T-cell (primary cell): ENCODE data around the gene MTMR2. TPM values are rescaled to one million over a fixed set of nuclear protein-coding genes. Genes with fewer than 3 reads are reported as not detected.
A peak's percentile ranks its signal among the peaks of the same experiment; 100 is the strongest.

Experiments used
- ATAC-seq, 4 experiments: fragments of 200-7000 bp in 3 of 4; fragments of 150-1000 bp in 1 of 4; cut with Tn5 transposase; replicated peaks in 1 of 4; 1 replicate in 3 of 4; 2 replicates in 1 of 4; pipeline ENCODE4 v1.10.0; 2021; ENCODE audit warnings: moderate library complexity in 3 of 4, mild to moderate bottlenecking in 2 of 4, moderate number of reproducible peaks in 1 of 4
- CTCF ChIA-PET, 2 donors: fragments of 300-600 bp; sonication (Branson Sonifier 250); formaldehyde crosslinking; loops; one replicate each; lab custom pipeline; 2022; ENCODE audit warnings: antibody characterized with exemption in 2 of 2; lab: Charles Lee
- POLR2A ChIA-PET, 2 donors: fragments of 300-600 bp; sonication (Branson Sonifier 250); formaldehyde crosslinking; loops; one replicate each; lab custom pipeline; 2022; ENCODE audit warnings: antibody characterized with exemption in 2 of 2; lab: Charles Lee
- DNase-seq, 35 experiments: peaks; one replicate each; pipeline versions ENCODE4 v3.0.0 to v3.0.0-alpha.2; 2013 to 2023
- H3K27ac ChIP-seq: one replicate; pipeline ENCODE4 v1.5.1; 2013; ENCODE audit warnings: low read length
- H3K27me3 ChIP-seq, 2 experiments: replicated peaks in 1 of 2; 1 replicate in 1 of 2; 2 replicates in 1 of 2; pipeline versions ENCODE4 v1.6.1 to v1.7.0; 2013; ENCODE audit warnings: low read length in 1 of 2, mixed read lengths in 1 of 2; ENCODE audit not compliant: control insufficient read depth in 2 of 2, insufficient read depth in 2 of 2; ENCODE audit errors: extremely low read depth in 1 of 2
- H3K36me3 ChIP-seq, 2 donors: 1 replicate in 1 of 2; 2 replicates in 1 of 2; pipeline versions ENCODE4 v1.6.1 to v1.7.0; 2013; ENCODE audit warnings: low read length in 1 of 2; ENCODE audit not compliant: control insufficient read depth in 2 of 2, insufficient read depth in 1 of 2; ENCODE audit errors: extremely low read depth in 1 of 2
- H3K4me1 ChIP-seq, 2 experiments: 1 replicate in 1 of 2; 2 replicates in 1 of 2; pipeline versions ENCODE4 v1.6.1 to v1.7.0; 2013; ENCODE audit warnings: low read length in 2 of 2, mixed read lengths in 1 of 2; ENCODE audit not compliant: insufficient read depth in 2 of 2, control insufficient read depth in 1 of 2; ENCODE audit errors: extremely low read depth in 1 of 2
- H3K4me3 ChIP-seq, 2 donors: 1 replicate in 1 of 2; 2 replicates in 1 of 2; pipeline versions ENCODE4 v1.5.1 to v1.7.0; 2013; ENCODE audit warnings: mild to moderate bottlenecking in 2 of 2, low read length in 1 of 2, moderate library complexity in 1 of 2; ENCODE audit not compliant: control insufficient read depth in 1 of 2; ENCODE audit errors: extremely low read depth in 1 of 2
- H3K9me3 ChIP-seq: 2 replicates; pipeline ENCODE4 v1.7.0; 2013
- H3K27ac Mint-ChIP-seq, 2 donors: one replicate each; pipeline ENCODE4 v1.8.0; 2020 to 2021; ENCODE audit warnings: mild to moderate bottlenecking in 2 of 2, mixed read lengths in 2 of 2
- H3K27me3 Mint-ChIP-seq, 2 donors: one replicate each; pipeline ENCODE4 v1.8.0; 2021 to 2022; ENCODE audit warnings: mixed read lengths in 2 of 2
- H3K36me3 Mint-ChIP-seq: one replicate; pipeline ENCODE4 v1.8.0; 2021; ENCODE audit warnings: mixed read lengths
- H3K4me1 Mint-ChIP-seq, 3 donors: one replicate each; pipeline ENCODE4 v1.8.0; 2020 to 2022; ENCODE audit warnings: mixed read lengths in 3 of 3, mild to moderate bottlenecking in 1 of 3
- H3K4me3 Mint-ChIP-seq, 3 donors: one replicate each; pipeline ENCODE4 v1.8.0; 2020 to 2022; ENCODE audit warnings: mild to moderate bottlenecking in 3 of 3, mixed read lengths in 3 of 3, moderate library complexity in 3 of 3
- H3K9me3 Mint-ChIP-seq, 3 donors: one replicate each; pipeline ENCODE4 v1.8.0; 2020 to 2022; ENCODE audit warnings: mixed read lengths in 3 of 3
- WGBS: methylation state at CpG from one replicate; pipeline ENCODE4 v1.1.5; 2013; ENCODE audit warnings: missing lambda C conversion rate; ENCODE audit not compliant: insufficient coverage; 5-methylcytosine and 5-hydroxymethylcytosine counted together
- total RNA-seq, 35 experiments: library from RNA in 6 of 35; stranded (reverse) in 6 of 35; fragments of 120-200 nt in 1 of 35; gene quantifications; one replicate each; pipeline versions ENCODE4 v1.2.1 to v1.2.4 and lab custom pipeline; 2013 to 2026

The MTMR2 gene
- total RNA-seq, 5 donors from 2014 or later (not counting 1 experiment from before 2014, with no cell fraction given), result 11.0 to 14.6 (median 11.6) TPM

DNA sequence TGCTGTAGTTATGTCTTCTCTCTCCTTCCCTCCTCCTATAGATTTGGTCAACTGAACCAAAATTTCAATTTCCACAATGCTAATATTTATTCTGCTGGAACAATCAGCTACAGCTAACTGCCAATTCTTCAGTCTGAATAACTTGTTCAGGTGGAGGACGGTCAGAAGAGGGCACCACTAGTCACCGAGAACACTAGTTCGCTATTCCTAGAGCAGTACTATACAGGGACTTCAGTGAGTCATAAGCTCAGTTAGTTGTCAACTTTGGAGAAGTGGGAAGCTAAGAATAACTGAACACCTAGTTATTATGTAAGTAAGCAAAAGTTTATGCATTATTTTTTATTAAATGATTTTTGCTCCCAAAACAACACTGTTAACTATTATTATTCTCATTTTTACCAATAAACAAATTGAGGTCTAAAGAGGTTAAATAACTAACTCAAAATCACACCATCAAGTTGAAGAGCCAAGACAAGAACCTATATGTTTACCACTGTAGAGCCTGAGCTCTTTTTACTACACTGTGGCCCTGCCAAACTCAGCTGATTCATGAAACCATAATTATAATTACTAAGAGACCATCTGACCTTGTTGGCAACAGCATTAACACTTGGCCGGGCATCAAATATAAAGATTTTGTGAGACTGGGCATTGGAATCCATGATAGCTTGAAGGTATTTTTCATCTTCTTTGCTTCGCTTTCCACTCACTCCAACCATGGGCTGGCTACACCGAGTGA, 74.7 kb downstream of the MTMR2 start:
- no peak overlapping the region for H3K27ac Mint-ChIP-seq
- Histone ChIP-seq H3K4me1 (no peaks in the 10 kb centered on the region), H3K9me3 (no peaks in the 10 kb centered on the region), H3K36me3 (peaks cover 3 to 22% of the 10 kb centered on the region in 2 donors), H3K27ac (no peak overlapping the region), H3K27me3 (no peaks in the 10 kb centered on the region), H3K4me3 (no peak overlapping the region)
- peaks cover 17% of the 10 kb centered on the region for H3K36me3 Mint-ChIP-seq
- H3K9me3 Mint-ChIP-seq, result no peaks in the 10 kb centered on the region
- H3K4me3 Mint-ChIP-seq, result no peak overlapping the region
- 64% methylated on average over 2 of the region's 6 CpGs for WGBS
- ATAC-seq, result peak; percentile 35 to 58 (median 51)
- no peaks in the 10 kb centered on the region for H3K4me1 Mint-ChIP-seq
- POLR2A ChIA-PET, result interaction anchor here in 1 of 2 donors (0.6 kb wide), 1 partner anchor 8 kb away, joined by 3 read pairs; no protein-coding TSS in a partner anchor
- H3K27me3 Mint-ChIP-seq, result no peaks in the 10 kb centered on the region
- peak in 12 of 35 experiments; percentile 0 to 41 (median 4) for DNase-seq
- CTCF ChIA-PET, result interaction anchor here (0.5 to 2.3 kb wide), 10 partner anchors 10 to 576 kb away, joined by 3 to 16 read pairs (median 7); partner anchors contain the start of genes CCDC82 (in 1 of the 2), JRKL (in 1 of the 2) and MAML2 (in 1 of the 2)

DNA sequence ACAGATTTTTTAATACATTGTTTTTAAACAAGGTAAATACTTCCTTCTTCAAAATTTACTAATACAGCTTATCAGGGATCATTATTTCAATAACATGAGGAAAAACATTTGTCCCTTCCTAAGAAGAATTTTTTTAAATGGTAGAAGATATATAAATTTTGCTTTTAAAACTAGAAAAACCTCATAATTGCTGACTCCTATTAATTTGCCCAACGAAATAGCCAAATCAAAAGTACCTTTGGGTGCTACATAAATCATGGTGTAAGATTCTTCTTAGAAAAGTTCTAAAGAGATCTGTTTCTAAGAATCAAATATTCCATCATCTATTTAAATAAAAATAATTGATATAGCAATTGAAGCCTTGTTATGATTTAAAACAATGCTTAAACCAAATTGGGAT, 78.7 kb downstream of the MTMR2 start:
- Histone ChIP-seq H3K36me3 (peaks cover 2 to 27% of the 10 kb centered on the region in 2 donors), H3K27ac (no peak overlapping the region), H3K9me3 (no peaks in the 10 kb centered on the region), H3K27me3 (no peaks in the 10 kb centered on the region), H3K4me1 (no peaks in the 10 kb centered on the region), H3K4me3 (no peak overlapping the region)
- no peak for ATAC-seq
- DNase-seq, result no peak
- H3K4me1 Mint-ChIP-seq, result no peaks in the 10 kb centered on the region
- H3K9me3 Mint-ChIP-seq, result no peaks in the 10 kb centered on the region
- ChIA-PET POLR2A (no interaction called here), CTCF (interaction anchor here (0.5 to 0.9 kb wide), 4 partner anchors 9 to 568 kb away, joined by 4 to 7 read pairs (median 6); no protein-coding TSS in a partner anchor)
- H3K27me3 Mint-ChIP-seq, result no peaks in the 10 kb centered on the region
- peaks cover 16% of the 10 kb centered on the region for H3K36me3 Mint-ChIP-seq
- WGBS, result no CpG with 5 or more reads among the region's 1 CpG
- H3K4me3 Mint-ChIP-seq, result no peak overlapping the region
- H3K27ac Mint-ChIP-seq, result no peak overlapping the region

DNA sequence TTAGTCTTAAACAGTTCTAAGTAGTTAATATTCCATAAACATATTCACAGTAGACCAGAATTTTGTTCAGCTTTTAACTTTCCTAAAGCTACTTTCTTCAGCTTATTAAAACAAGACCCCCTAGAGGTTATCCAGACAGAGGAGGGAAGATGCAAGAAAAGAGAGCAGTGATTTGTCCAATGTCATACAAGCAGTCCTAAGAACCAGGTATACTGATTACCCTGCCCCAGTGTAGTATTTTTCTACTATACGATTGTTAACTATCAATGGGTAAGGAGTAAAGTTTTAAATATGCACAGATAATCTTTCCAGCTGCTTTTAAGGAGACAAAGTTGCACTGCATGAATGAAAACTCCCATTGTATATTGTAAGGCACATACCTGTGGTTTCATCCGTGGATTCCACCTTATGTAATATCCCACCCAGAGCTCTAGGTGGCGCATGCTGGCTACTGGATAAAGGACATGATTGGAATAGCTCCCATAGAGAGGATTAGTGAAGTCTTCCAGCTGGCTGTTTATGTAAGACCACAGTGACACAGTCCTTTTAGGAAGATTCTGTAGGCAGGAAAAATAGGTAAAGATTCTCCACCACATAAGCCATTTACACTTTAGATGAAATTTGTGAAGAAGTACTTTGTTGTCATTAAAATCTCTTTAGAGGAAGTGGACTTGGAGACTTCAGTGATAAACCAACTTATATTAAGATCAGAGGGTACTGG, 88.0 kb downstream of the MTMR2 start:
- POLR2A ChIA-PET, result interaction anchor here (0.5 to 1.0 kb wide), 3 partner anchors 14 to 863 kb away, joined by 3 to 4 read pairs (median 3); partner anchors contain the start of gene MAML2 (in 1 of the 2)
- H3K36me3 Mint-ChIP-seq, result peaks cover 29% of the 10 kb centered on the region

DNA sequence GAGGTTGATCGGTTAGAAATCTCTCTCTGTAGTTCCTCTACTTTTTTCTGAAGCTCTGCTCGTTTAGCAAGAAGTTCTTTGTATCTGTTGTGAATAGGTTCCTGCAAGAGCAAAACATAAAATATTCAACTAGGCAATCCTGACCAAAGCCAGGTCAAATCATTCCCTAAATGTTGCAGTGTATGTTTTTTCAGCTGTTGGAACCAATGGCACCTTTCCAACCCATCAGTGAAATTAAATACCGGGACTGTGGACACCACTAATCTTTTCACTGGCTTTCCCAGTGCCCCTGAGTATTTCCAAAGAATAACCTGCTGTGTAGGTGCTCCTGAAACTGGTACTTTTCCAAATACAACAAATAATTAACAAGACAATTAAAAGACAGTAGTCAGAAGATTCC, 88.6 kb downstream of the MTMR2 start:
- Mint-ChIP-seq H3K27ac (no peak overlapping the region), H3K27me3 (no peaks in the 10 kb centered on the region), H3K9me3 (no peaks in the 10 kb centered on the region), H3K4me3 (no peak overlapping the region), H3K4me1 (no peaks in the 10 kb centered on the region), H3K36me3 (peaks cover 33% of the 10 kb centered on the region)
- Histone ChIP-seq H3K27ac (no peak overlapping the region), H3K27me3 (no peaks in the 10 kb centered on the region), H3K4me3 (no peak overlapping the region), H3K4me1 (no peaks in the 10 kb centered on the region), H3K36me3 (peaks cover 3 to 56% of the 10 kb centered on the region in 2 donors), H3K9me3 (no peaks in the 10 kb centered on the region)
- ChIA-PET POLR2A (interaction anchor here in 1 of 2 donors (1.0 kb wide), 1 partner anchor 508 kb away, joined by 3 read pairs; the partner anchor contains the start of gene MAML2), CTCF (interaction anchor here (0.5 to 3.2 kb wide), 20 partner anchors 8 to 638 kb away, joined by 3 to 67 read pairs (median 5); partner anchors contain the start of genes CCDC82 (in 2 of the 2), JRKL (in 2 of the 2), CEP57 (in 1 of the 2) and FAM76B (in 1 of the 2))
- no peak for DNase-seq
- no CpG with 5 or more reads among the region's 3 CpGs for WGBS
- ATAC-seq, result no peak

More for the DNA sequence above, 88.0 kb downstream of the MTMR2 start:
- no peaks in the 10 kb centered on the region for H3K27me3 Mint-ChIP-seq
- H3K27ac Mint-ChIP-seq, result no peak overlapping the region
- ATAC-seq (peak; percentile 82 to 88 (median 86)), DNase-seq (peak; percentile 9 to 70 (median 46))
- H3K4me1 Mint-ChIP-seq, result no peaks in the 10 kb centered on the region
- H3K4me3 ChIP-seq, result no peak overlapping the region
- H3K4me3 Mint-ChIP-seq, result no peak overlapping the region
- no peaks in the 10 kb centered on the region for H3K27me3 ChIP-seq
- no peaks in the 10 kb centered on the region for H3K4me1 ChIP-seq
- H3K9me3 ChIP-seq, result no peaks in the 10 kb centered on the region
- H3K9me3 Mint-ChIP-seq, result no peaks in the 10 kb centered on the region
- H3K27ac ChIP-seq, result no peak overlapping the region
- H3K36me3 ChIP-seq, result peaks cover 3 to 52% of the 10 kb centered on the region in 2 donors
- no CpG with 5 or more reads among the region's 3 CpGs for WGBS
- CTCF ChIA-PET, result interaction anchor here (0.5 to 3.2 kb wide), 27 partner anchors 8 to 1304 kb away, joined by 3 to 67 read pairs (median 5); partner anchors contain the start of genes CCDC82 (in 2 of the 2), JRKL (in 2 of the 2), CEP57 (in 1 of the 2) and FAM76B (in 1 of the 2)

DNA sequence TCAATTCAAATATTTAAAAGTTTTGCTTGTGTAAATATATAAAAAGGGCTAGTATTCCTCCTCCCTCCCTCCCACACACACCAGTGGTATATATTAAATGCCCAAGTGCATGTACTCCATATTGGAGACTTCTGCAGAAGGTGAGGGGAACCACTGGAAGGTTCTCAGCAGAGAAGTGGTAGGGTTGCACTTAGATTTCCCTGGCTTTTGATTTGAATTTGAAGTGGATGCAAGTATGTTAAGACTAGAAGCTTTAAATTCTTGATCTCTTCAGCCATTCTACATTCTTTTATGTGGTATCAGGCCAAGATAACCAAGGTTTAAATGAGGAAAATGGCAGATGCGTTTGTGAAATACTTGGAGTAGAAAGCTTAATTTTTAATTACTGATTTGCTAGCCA, 90.5 kb downstream of the MTMR2 start:
- ChIA-PET POLR2A (interaction anchor here in 1 of 2 donors (0.6 to 1.0 kb wide), 3 partner anchors 52 to 1786 kb away, joined by 3 read pairs; no protein-coding TSS in a partner anchor), CTCF (interaction anchor here (0.6 to 1.8 kb wide), 9 partner anchors 10 to 598 kb away, joined by 3 to 7 read pairs (median 4); partner anchors contain the start of genes CCDC82 (in 1 of the 2) and JRKL (in 1 of the 2))
- WGBS, result no CpG with 5 or more reads among the region's 1 CpG
- H3K27me3 ChIP-seq, result no peaks in the 10 kb centered on the region
- no peak overlapping the region for H3K27ac Mint-ChIP-seq
- H3K4me1 Mint-ChIP-seq, result no peaks in the 10 kb centered on the region
- H3K36me3 Mint-ChIP-seq, result peaks cover 39% of the 10 kb centered on the region
- H3K36me3 ChIP-seq, result peaks cover 3 to 58% of the 10 kb centered on the region in 2 donors
- no peaks in the 10 kb centered on the region for H3K9me3 ChIP-seq
- H3K4me3 ChIP-seq, result no peak overlapping the region
- H3K27ac ChIP-seq, result no peak overlapping the region
- DNase-seq, result no peak
- no peaks in the 10 kb centered on the region for H3K27me3 Mint-ChIP-seq
- H3K4me3 Mint-ChIP-seq, result no peak overlapping the region
- no peak for ATAC-seq
- no peaks in the 10 kb centered on the region for H3K9me3 Mint-ChIP-seq
- H3K4me1 ChIP-seq, result no peaks in the 10 kb centered on the region
